B cell (primary cell): ENCODE results near the gene SMPD3. TPM values are rescaled to one million over a fixed set of nuclear protein-coding genes. Genes with fewer than 3 reads are reported as not detected.
A peak's percentile ranks its signal among the peaks of the same experiment; 100 is the strongest.

Experiments
- ATAC-seq: fragments of 200-7000 bp; cut with Tn5 transposase; one replicate; pipeline ENCODE4 v1.10.0; 2021; ENCODE audit warnings: low read depth, mild to moderate bottlenecking, moderate number of reproducible peaks, moderate library complexity
- CTCF ChIA-PET: fragments of 350-600 bp; sonication (Branson Sonifier 250); formaldehyde crosslinking; loops from one replicate; lab custom pipeline; 2021; ENCODE audit warnings: antibody characterized with exemption, inconsistent platforms; lab: Charles Lee
- POLR2A ChIA-PET: fragments of 350-600 bp; sonication (Branson Sonifier 250); formaldehyde crosslinking; loops from one replicate; lab custom pipeline; 2021; ENCODE audit warnings: antibody characterized with exemption; lab: Charles Lee
- DNase-seq: peaks from one replicate; pipeline ENCODE4 v3.0.0; 2013
- H2AFZ ChIP-seq: 2 replicates; pipeline ENCODE4 v1.6.1; 2012; ENCODE audit warnings: mild to moderate bottlenecking, low read depth, low read length; ENCODE audit not compliant: insufficient read depth, poor library complexity, severe bottlenecking
- H3K27ac ChIP-seq, 2 donors: 1 replicate in 1 of 2; 2 replicates in 1 of 2; pipeline ENCODE4 v1.5.1; 2012 to 2013; ENCODE audit warnings: low read length in 2 of 2, mild to moderate bottlenecking in 2 of 2, moderate library complexity in 1 of 2
- H3K27me3 ChIP-seq, 4 experiments: fragments of 200-600 bp in 1 of 4; sonication (generic) in 1 of 4; replicated peaks in 1 of 4; 1 replicate in 2 of 4; 2 replicates in 2 of 4; pipeline versions ENCODE4 v1.6.1 to v1.7.0; 2013 to 2016; ENCODE audit warnings: low read length in 3 of 4, mild to moderate bottlenecking in 2 of 4, mixed read lengths in 1 of 4, moderate library complexity in 1 of 4; ENCODE audit not compliant: insufficient read depth in 4 of 4, control insufficient read depth in 3 of 4; ENCODE audit errors: control extremely low read depth in 1 of 4
- H3K36me3 ChIP-seq, 2 experiments: replicated peaks in 1 of 2; 1 replicate in 1 of 2; 2 replicates in 1 of 2; pipeline versions ENCODE4 v1.6.1 to v1.7.1; 2013; ENCODE audit warnings: low read length in 1 of 2; ENCODE audit not compliant: insufficient read depth in 2 of 2, control insufficient read depth in 1 of 2; ENCODE audit errors: control extremely low read depth in 1 of 2, extremely low read depth in 1 of 2
- H3K4me1 ChIP-seq, 2 donors: fragments of 200-600 bp in 1 of 2; sonication (generic) in 1 of 2; 1 replicate in 1 of 2; 2 replicates in 1 of 2; pipeline versions ENCODE4 v1.5.1 to v1.6.1; 2013 to 2017; ENCODE audit warnings: low read length in 2 of 2; ENCODE audit not compliant: control insufficient read depth in 2 of 2, insufficient read depth in 2 of 2
- H3K4me2 ChIP-seq: replicated peaks from 2 replicates; pipeline ENCODE3; 2012; ENCODE audit warnings: mild to moderate bottlenecking, low read depth, low read length; ENCODE audit not compliant: poor library complexity, severe bottlenecking
- H3K4me3 ChIP-seq, 5 experiments: fragments of 200-600 bp in 1 of 5; sonication (generic) in 1 of 5; 1 replicate in 3 of 5; 2 replicates in 2 of 5; pipeline versions ENCODE4 v1.5.1 to v1.7.0; 2011 to 2016; ENCODE audit warnings: low read length in 4 of 5, mild to moderate bottlenecking in 4 of 5, low read depth in 2 of 5, control low read depth in 1 of 5, moderate library complexity in 1 of 5; ENCODE audit not compliant: insufficient read depth in 1 of 5; ENCODE audit errors: control extremely low read depth in 1 of 5, extremely low read depth in 1 of 5
- H3K79me2 ChIP-seq: fragments of 200-600 bp; sonication (generic); one replicate; pipeline ENCODE4 v1.6.0; 2016; ENCODE audit warnings: low read length; ENCODE audit not compliant: control insufficient read depth, insufficient read depth
- H3K9ac ChIP-seq: fragments of 200-600 bp; sonication (generic); 2 replicates; pipeline ENCODE4 v1.6.1; 2017; ENCODE audit warnings: mild to moderate bottlenecking, low read length, moderate library complexity
- H3K9me3 ChIP-seq, 3 donors: one replicate each; pipeline versions ENCODE4 v1.6.1 to v1.7.1; 2013; ENCODE audit warnings: low read length in 2 of 3; ENCODE audit not compliant: control insufficient read depth in 2 of 3, insufficient read depth in 1 of 3; ENCODE audit errors: control extremely low read depth in 1 of 3
- H4K20me1 ChIP-seq: 2 replicates; pipeline ENCODE4 v1.6.0; 2012; ENCODE audit warnings: mild to moderate bottlenecking, low read length; ENCODE audit not compliant: insufficient read depth, control insufficient read depth, poor library complexity, severe bottlenecking
- H3K27ac Mint-ChIP-seq: one replicate; pipeline ENCODE4 v1.8.0; 2021; ENCODE audit warnings: mixed read lengths
- H3K27me3 Mint-ChIP-seq: one replicate; pipeline ENCODE4 v1.8.0; 2021; ENCODE audit warnings: mixed read lengths
- H3K4me1 Mint-ChIP-seq: one replicate; pipeline ENCODE4 v1.8.0; 2021; ENCODE audit warnings: mixed read lengths
- H3K4me3 Mint-ChIP-seq: one replicate; pipeline ENCODE4 v1.8.0; 2021; ENCODE audit warnings: mixed read lengths
- H3K9me3 Mint-ChIP-seq: one replicate; pipeline ENCODE4 v1.8.0; 2022; ENCODE audit warnings: mixed read lengths; ENCODE audit not compliant: insufficient read depth
- CTCF ChIP-seq: fragments of 200-600 bp; IDR thresholded peaks from one replicate; pipeline ENCODE4 v1.8.0; 2022; ENCODE audit warnings: antibody characterized with exemption, mild to moderate bottlenecking
- EZH2 ChIP-seq: IDR thresholded peaks from 2 replicates; pipeline ENCODE4 v1.6.1; 2012; ENCODE audit warnings: borderline replicate concordance, low read depth, mild to moderate bottlenecking, moderate library complexity, low read length; ENCODE audit not compliant: insufficient read depth, poor library complexity, severe bottlenecking
- WGBS: methylation state at CpG from one replicate; pipeline ENCODE4 v1.1.5; 2013; ENCODE audit warnings: missing lambda C conversion rate; ENCODE audit not compliant: insufficient coverage; 5-methylcytosine and 5-hydroxymethylcytosine counted together
- intact Hi-C: fragments of 100-400 bp; cut with micrococcal nuclease; formaldehyde crosslinking; loops from one replicate; pipeline ENCODE4 v1.10.0; 2022
- polyA plus RNA-seq: library from polyadenylated mRNA; depleted of rRNA; stranded (reverse); fragments of >200 nt; gene quantifications from 2 replicates; pipeline ENCODE4 v1.2.3, GENCODE V29; 2012
- total RNA-seq, 2 donors: library from RNA; stranded (reverse); fragments of 120-200 nt in 1 of 2; gene quantifications; 1 replicate in 1 of 2; 2 replicates in 1 of 2; pipeline versions ENCODE4 v1.2.3 to v1.2.4, GENCODE V29; 2013 to 2022

SMPD3 gene
- total and polyA plus RNA-seq, 2 donors (not counting 1 experiment from before 2014, with no cell fraction given): 1.2 to 2.8 TPM

DNA sequence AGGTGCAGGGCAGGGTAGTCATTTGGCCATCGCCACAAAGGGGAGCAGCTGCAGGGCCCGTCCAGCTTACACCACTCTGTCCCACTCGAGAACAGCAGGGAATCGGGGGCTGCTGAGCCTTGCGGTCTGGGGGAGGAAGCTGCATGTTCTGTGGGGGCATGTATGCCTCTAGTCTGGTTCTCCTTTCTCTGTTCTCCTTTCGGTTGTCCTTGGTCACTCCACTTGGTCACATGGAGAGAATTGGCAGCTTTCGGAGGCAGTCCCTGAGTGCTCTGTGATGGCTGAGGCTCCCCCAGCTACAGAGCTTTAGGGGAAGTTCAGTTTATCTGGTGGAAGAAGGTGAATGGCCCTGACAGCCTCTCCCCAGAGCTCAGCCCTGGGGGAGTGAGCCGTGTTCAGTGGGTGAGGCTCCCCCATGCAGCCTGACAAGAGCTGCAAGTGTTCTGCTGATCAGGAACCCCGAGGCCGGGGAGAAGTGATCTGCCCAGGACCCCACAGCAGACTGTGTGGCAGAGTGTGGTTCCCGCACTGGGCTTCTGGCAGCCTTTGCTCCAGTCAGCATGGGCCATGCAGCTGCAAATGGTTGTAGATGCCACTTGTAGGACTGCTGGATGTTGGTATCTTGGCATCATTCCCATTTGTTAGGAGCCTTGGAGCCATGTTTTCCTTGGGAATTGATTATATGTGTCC lies 22.3 kb upstream of the SMPD3 start:
- peak overlapping the region; percentile 50 for H2AFZ ChIP-seq
- peak; percentile 87 for DNase-seq
- POLR2A ChIA-PET: interaction anchor here (0.5 to 0.6 kb wide), 2 partner anchors 655 to 985 kb away, joined by 3 to 5 read pairs; no protein-coding TSS in a partner anchor
- peak; percentile 90 for ATAC-seq
- H3K9ac ChIP-seq: peak overlapping the region; percentile 57
- CTCF ChIA-PET: interaction anchor here (0.7 to 2.5 kb wide), 7 partner anchors 20 to 207 kb away, joined by 3 to 10 read pairs (median 4); partner anchors contain the start of genes SLC7A6 and SMPD3
- intact Hi-C loops: loop anchor here (1.0 kb wide), 2 partner anchors 22 to 52 kb away; partner anchors contain the start of gene SMPD3
- TF ChIP-seq EZH2: no peak
- TF ChIP-seq CTCF: no peak
- Mint-ChIP-seq H3K9me3 (no peaks in the 10 kb centered on the region), H3K4me1 (peaks cover 56% of the 10 kb centered on the region), H3K4me3 (peak overlapping the region; percentile 88), H3K27me3 (no peaks in the 10 kb centered on the region), H3K27ac (peak overlapping the region; percentile 94)
- no peaks in the 10 kb centered on the region for H3K79me2 ChIP-seq
- WGBS: 1% methylated on average over 10 of the region's 11 CpGs
- H3K9me3 ChIP-seq: no peaks in the 10 kb centered on the region
- peak overlapping the region in 4 of 5 experiments; percentile 35 to 66 (median 46) for H3K4me3 ChIP-seq
- no peaks in the 10 kb centered on the region for H3K36me3 ChIP-seq
- H3K4me1 ChIP-seq: peaks cover 43 to 62% of the 10 kb centered on the region in 2 donors
- H3K4me2 ChIP-seq: peak overlapping the region; percentile 81
- H3K27ac ChIP-seq: peak overlapping the region; percentile 77 to 81
- no peaks in the 10 kb centered on the region for H3K27me3 ChIP-seq
- H4K20me1 ChIP-seq: no peaks in the 10 kb centered on the region
